ENCODE data around the gene ZNF628. TPM values are rescaled to one million over a fixed set of nuclear protein-coding genes. Genes with fewer than 3 reads are reported as not detected.
A peak's percentile ranks its signal among the peaks of the same experiment; 100 is the strongest.

The ZNF628 gene
- total RNA-seq, 4 donors from 2014 or later: 7.4 to 22.3 (median 14.1) TPM

- in situ Hi-C loops (cut with MboI; ENCODE audit: low sequenced_read_pairs in 4 of 4): no loop called here
- intact Hi-C loops (cut with DNase I; ENCODE audit: low total_unique reads): loop anchor here (5.0 kb wide), 2 partner anchors 57 to 168 kb away; partner anchors contain the start of gene UBE2S
- no peak for DNase-seq
Observed at GRCh38 chr19:55464662-55465054, 11.8 kb upstream of the ZNF628 start, which contains the start of gene C19orf85. TSS of gene C19orf85 (minus strand) at chr19:55464751. CDS start at chr19:55464554, 197 bp downstream.

GRCh38 chr19:55465460-55466240 is 10.8 kb upstream of the ZNF628 start:
- H3K4me3 ChIP-seq: no peak overlapping the region
- ATAC-seq: no peak
- TF ChIP-seq POLR2A (IDR thresholded peaks at IDR 0.05) (no peak), CTCF (IDR thresholded peaks at IDR 0.05 in 4 of 5, conservative IDR thresholded peaks at IDR 0.05 in 1 of 5) (no peak)
- in situ Hi-C loops (cut with MboI; ENCODE audit: low sequenced_read_pairs in 4 of 4): no loop called here
- H3K27ac ChIP-seq: no peak overlapping the region
- H3K9me3 ChIP-seq: no peaks in the 10 kb centered on the region
- DNase-seq: no peak
- intact Hi-C loops (cut with DNase I; ENCODE audit: low total_unique reads): loop anchor here (5.0 kb wide), 1 partner anchor 167 kb away; no protein-coding TSS in a partner anchor
- H3K36me3 ChIP-seq: no peaks in the 10 kb centered on the region
- H3K27me3 ChIP-seq: no peaks in the 10 kb centered on the region
- peaks cover 7 to 10% of the 10 kb centered on the region in 2 donors for H3K4me1 ChIP-seq

More at GRCh38 chr19:55464662-55465054, 11.8 kb upstream of the ZNF628 start, which contains the start of gene C19orf85:
- ATAC-seq: no peak
- Histone ChIP-seq H3K9me3 (no peaks in the 10 kb centered on the region), H3K27ac (no peak within 1 kb of the TSS), H3K4me1 (peaks cover 12 to 13% of the 10 kb centered on the region in 2 donors), H3K4me3 (no peak within 1 kb of the TSS), H3K27me3 (no peaks in the 10 kb centered on the region), H3K36me3 (no peaks in the 10 kb centered on the region)
- TF ChIP-seq CTCF (IDR thresholded peaks at IDR 0.05 in 4 of 5, conservative IDR thresholded peaks at IDR 0.05 in 1 of 5) (no peak), POLR2A (IDR thresholded peaks at IDR 0.05) (no peak)

- Histone ChIP-seq H3K36me3 (no peaks in the 10 kb centered on the region), H3K4me1 (peaks cover 4% of the 10 kb centered on the region in 2 donors), H3K4me3 (no peak overlapping the region), H3K27me3 (no peaks in the 10 kb centered on the region), H3K27ac (no peak overlapping the region), H3K9me3 (no peaks in the 10 kb centered on the region)
- no peak for ATAC-seq
- intact Hi-C loops (cut with DNase I; ENCODE audit: low total_unique reads): loop anchor here (5.0 kb wide), 1 partner anchor 166 kb away; no protein-coding TSS in a partner anchor
- in situ Hi-C loops (cut with MboI; ENCODE audit: low sequenced_read_pairs in 4 of 4): no loop called here
- no peak for DNase-seq
- TF ChIP-seq CTCF (IDR thresholded peaks at IDR 0.05 in 4 of 5, conservative IDR thresholded peaks at IDR 0.05 in 1 of 5) (no peak), POLR2A (IDR thresholded peaks at IDR 0.05) (no peak)
Observed at GRCh38 chr19:55466241-55466614, 10.2 kb upstream of the ZNF628 start.

GRCh38 chr19:55467236-55468053 is 9.0 kb upstream of the ZNF628 start:
- H3K27me3 ChIP-seq: no peaks in the 10 kb centered on the region
- no peak overlapping the region for H3K27ac ChIP-seq
- TF ChIP-seq CTCF (IDR thresholded peaks at IDR 0.05 in 4 of 5, conservative IDR thresholded peaks at IDR 0.05 in 1 of 5) (peak; percentile 79 to 98 (median 95)), POLR2A (IDR thresholded peaks at IDR 0.05) (no peak)
- H3K4me1 ChIP-seq: peaks cover under 1 to 1% of the 10 kb centered on the region in 2 donors
- no peak overlapping the region for H3K4me3 ChIP-seq
- no peaks in the 10 kb centered on the region for H3K9me3 ChIP-seq
- no peaks in the 10 kb centered on the region for H3K36me3 ChIP-seq
- intact Hi-C loops (cut with DNase I; ENCODE audit: low total_unique reads) (loop anchor here (1.0 to 5.0 kb wide), 2 partner anchors 37 to 165 kb away; no protein-coding TSS in a partner anchor), in situ Hi-C loops (cut with MboI; ENCODE audit: low sequenced_read_pairs in 4 of 4) (no loop called here)
- ATAC-seq: peak; percentile 50 to 79
- DNase-seq: no peak

Data from gastrocnemius medialis (tissue), 4 donors.